ENCODE measurements around the gene CCDC9B. TPM values are rescaled to one million over a fixed set of nuclear protein-coding genes. Genes with fewer than 3 reads are reported as not detected.

CCDC9B gene
- total and polyA plus RNA-seq, 8 donors = 18.3 to 72.3 (median 32.3) TPM

- peaks cover 0 to 5% (median 0%) of the 10 kb centered on the region in 3 donors for H3K4me1 ChIP-seq
- no peak for DNase-seq
- WGBS, 2 donors = 51 to 60% methylated on average over 4 of the region's 4 CpGs
- TF ChIP-seq CTCF (IDR thresholded peaks at IDR 0.05) = no peak
- intact Hi-C loops (cut with DNase I) = no loop called here
- no peaks in the 10 kb centered on the region for H3K36me3 ChIP-seq
- H3K27me3 ChIP-seq = no peaks in the 10 kb centered on the region
- no peak overlapping the region for H3K27ac ChIP-seq
- H3K9me3 ChIP-seq = no peaks in the 10 kb centered on the region
- peak in 1 of 4 donors; percentile 44 for ATAC-seq
- no peak overlapping the region for H3K4me3 ChIP-seq
- no peak for FAIRE-seq
Measured at GRCh38 chr15:40379374-40379773, 38.6 kb upstream of the CCDC9B start.

GRCh38 chr15:40377606-40378005 lies 36.9 kb upstream of the CCDC9B start:
- Histone ChIP-seq H3K4me1 (no peaks in the 10 kb centered on the region), H3K4me3 (no peak overlapping the region), H3K36me3 (no peaks in the 10 kb centered on the region), H3K27me3 (no peaks in the 10 kb centered on the region), H3K9me3 (no peaks in the 10 kb centered on the region), H3K27ac (no peak overlapping the region)
- ATAC-seq = no peak
- no peak for FAIRE-seq
- intact Hi-C loops (cut with DNase I) = no loop called here
- DNase-seq = no peak
- WGBS, 2 donors = 84 to 89% methylated on average over 3 of the region's 3 CpGs
- no peak for TF ChIP-seq CTCF (IDR thresholded peaks at IDR 0.05)

GRCh38 chr15:40372981-40373380 lies 32.2 kb upstream of the CCDC9B start:
- peaks cover 0 to 4% (median 0%) of the 10 kb centered on the region in 3 donors for H3K4me1 ChIP-seq
- FAIRE-seq = no peak
- 42 to 69% methylated on average over 2 of the region's 2 CpGs for WGBS, 2 donors
- no peak for TF ChIP-seq CTCF (IDR thresholded peaks at IDR 0.05)
- intact Hi-C loops (cut with DNase I) = no loop called here
- H3K27ac ChIP-seq = no peak overlapping the region
- no peak for DNase-seq
- H3K9me3 ChIP-seq = no peaks in the 10 kb centered on the region
- ATAC-seq = no peak
- H3K4me3 ChIP-seq = no peak overlapping the region
- no peaks in the 10 kb centered on the region for H3K36me3 ChIP-seq
- no peaks in the 10 kb centered on the region for H3K27me3 ChIP-seq

- FAIRE-seq = no peak
- ATAC-seq = no peak
- H3K27ac ChIP-seq = no peak overlapping the region
- intact Hi-C loops (cut with DNase I) = no loop called here
- H3K27me3 ChIP-seq = no peaks in the 10 kb centered on the region
- TF ChIP-seq CTCF (IDR thresholded peaks at IDR 0.05) = no peak
- H3K36me3 ChIP-seq = no peaks in the 10 kb centered on the region
- 87 to 88% methylated on average over 13 of the region's 13 CpGs for WGBS, 2 donors
- no peak for DNase-seq
- H3K4me3 ChIP-seq = no peak overlapping the region
- peaks cover 6 to 8% (median 8%) of the 10 kb centered on the region in 3 donors for H3K4me1 ChIP-seq
- H3K9me3 ChIP-seq = no peaks in the 10 kb centered on the region
Measured at GRCh38 chr15:40369971-40370370, 29.2 kb upstream of the CCDC9B start.

- 91 to 96% methylated on average over 10 of the region's 10 CpGs for WGBS, 2 donors
- DNase-seq (peak in 1 of 6 donors; percentile 62), FAIRE-seq (no peak), ATAC-seq (no peak)
- Histone ChIP-seq H3K36me3 (no peaks in the 10 kb centered on the region), H3K4me3 (no peak overlapping the region), H3K27me3 (no peaks in the 10 kb centered on the region), H3K9me3 (no peaks in the 10 kb centered on the region), H3K4me1 (peaks cover 6 to 8% (median 8%) of the 10 kb centered on the region in 3 donors), H3K27ac (no peak overlapping the region)
- intact Hi-C loops (cut with DNase I) = no loop called here
- TF ChIP-seq CTCF (IDR thresholded peaks at IDR 0.05) = no peak
Measured at GRCh38 chr15:40369474-40369869, 28.7 kb upstream of the CCDC9B start.

All from pancreas (tissue), 10 donors.